ENCODE results near the gene PROK1. TPM values are rescaled to one million over a fixed set of nuclear protein-coding genes. Genes with fewer than 3 reads are reported as not detected.

PROK1 gene, protein sequence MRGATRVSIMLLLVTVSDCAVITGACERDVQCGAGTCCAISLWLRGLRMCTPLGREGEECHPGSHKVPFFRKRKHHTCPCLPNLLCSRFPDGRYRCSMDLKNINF
- total RNA-seq: not detected in 2 replicates

DNA sequence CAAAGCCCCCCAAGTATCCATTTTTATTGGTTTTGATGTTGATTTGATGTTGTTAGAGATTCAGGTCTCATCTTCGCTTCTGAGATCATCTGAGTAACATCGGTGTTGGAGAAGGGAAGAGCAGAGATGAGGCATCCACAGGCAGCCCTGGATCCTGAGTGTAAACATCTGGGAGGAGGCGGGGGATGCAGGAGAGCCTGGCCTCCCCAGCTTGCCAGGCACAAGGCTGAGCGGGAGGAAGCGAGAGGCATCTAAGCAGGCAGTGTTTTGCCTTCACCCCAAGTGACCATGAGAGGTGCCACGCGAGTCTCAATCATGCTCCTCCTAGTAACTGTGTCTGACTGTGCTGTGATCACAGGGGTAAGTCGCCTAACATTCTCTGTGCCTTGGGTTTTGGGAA, at the start of gene PROK1:
PROK1 (plus strand) TSS at position 221 of the 400 bp plus-strand sequence; CDS start at position 289, 68 bp downstream.

DNA sequence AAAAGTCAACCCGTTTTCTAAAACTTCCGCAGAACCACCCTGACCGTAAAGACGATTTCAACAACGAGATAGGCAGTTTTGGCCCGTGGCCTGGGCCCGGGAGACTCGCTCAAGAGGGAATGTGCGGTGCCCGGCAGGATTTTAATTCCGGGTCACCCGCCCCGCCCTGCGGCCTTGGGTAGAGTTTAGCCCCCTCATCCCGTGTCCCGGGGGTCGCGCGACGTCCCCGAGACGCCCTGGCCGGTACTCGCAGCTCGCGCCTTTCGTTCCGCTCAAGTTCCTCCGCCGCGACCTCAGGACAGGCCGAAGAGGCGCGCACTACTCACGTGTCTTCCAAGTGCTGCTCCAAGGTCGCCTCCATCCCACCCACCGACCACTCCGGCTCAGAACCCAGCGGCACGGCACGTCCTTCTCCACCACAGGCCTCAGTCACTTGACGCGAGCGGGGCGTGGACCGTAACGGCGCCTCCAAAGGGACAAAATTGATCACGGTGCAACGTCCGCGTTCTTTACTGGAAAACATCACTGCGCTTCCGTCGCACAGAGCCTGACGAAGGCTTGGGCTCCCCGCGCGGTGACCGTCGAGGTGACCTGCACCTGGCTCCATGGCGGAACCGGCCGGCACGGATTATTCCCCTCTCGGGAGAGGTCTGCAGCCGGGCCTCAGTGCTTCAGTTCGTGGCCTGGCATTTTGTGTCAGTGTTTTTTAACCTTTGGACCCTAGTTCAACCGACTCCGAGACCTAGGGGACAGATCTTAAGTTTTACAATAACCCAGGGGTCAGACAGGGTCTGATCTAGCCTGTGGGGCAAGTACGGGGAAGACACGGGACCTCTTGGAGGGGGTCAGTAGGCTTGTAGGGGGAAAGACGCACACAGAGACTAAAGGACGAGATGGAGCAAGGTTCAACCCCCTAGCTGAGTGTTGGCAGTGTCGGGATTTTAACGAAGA, 43.4 kb upstream of the PROK1 start, which contains the start of gene LAMTOR5:
LAMTOR5 (minus strand) TSS at position 435 of the 951 bp plus-strand sequence; CDS start at position 361, 74 bp downstream.

Other genes with a start within 250 kb of the PROK1 start
- gene KCNC4, start 240.8 kb upstream of the PROK1 start, total RNA-seq: 4.6 and 9.6 TPM in 2 replicates
- 9.5 and 17.9 TPM in 2 replicates for gene RBM15, start 111.8 kb upstream of the PROK1 start, total RNA-seq
- gene SLC16A4, start 60.1 kb upstream of the PROK1 start, total RNA-seq: 37.5 and 44.3 TPM in 2 replicates
- 152 and 155 TPM in 2 replicates for gene LAMTOR5, start 43.5 kb upstream of the PROK1 start, total RNA-seq
- gene KCNA10, start 68.0 kb downstream of the PROK1 start, total RNA-seq: not detected in 2 replicates
- not detected in 2 replicates for gene KCNA2, start 155.2 kb downstream of the PROK1 start, total RNA-seq
- gene KCNA3, start 223.8 kb downstream of the PROK1 start, total RNA-seq: under 0.01 TPM in 1 of 2 replicates, not detected in the other

All from myometrial cell (primary cell).